ENCODE results near the gene HINT3.

DNA sequence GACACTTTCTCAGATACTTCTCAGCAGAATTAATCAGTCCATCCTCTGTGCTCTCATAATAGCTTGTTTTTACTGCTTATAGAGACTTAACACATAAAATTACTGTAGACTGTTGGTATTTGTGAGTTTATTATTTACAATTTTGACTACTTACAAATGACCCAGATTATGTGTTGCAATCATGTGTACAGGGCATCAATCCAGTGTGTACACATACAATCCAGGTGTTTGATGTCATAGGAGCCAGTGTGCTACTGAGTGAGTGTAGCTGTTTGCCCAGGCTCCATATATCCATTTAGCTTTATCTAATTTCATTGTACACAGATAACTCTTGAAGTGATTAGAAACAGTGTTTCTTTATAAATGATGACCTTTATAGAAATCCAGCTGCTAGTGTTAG is 61.1 kb downstream of the HINT3 start:
- TF ChIP-seq, protein P1, sequence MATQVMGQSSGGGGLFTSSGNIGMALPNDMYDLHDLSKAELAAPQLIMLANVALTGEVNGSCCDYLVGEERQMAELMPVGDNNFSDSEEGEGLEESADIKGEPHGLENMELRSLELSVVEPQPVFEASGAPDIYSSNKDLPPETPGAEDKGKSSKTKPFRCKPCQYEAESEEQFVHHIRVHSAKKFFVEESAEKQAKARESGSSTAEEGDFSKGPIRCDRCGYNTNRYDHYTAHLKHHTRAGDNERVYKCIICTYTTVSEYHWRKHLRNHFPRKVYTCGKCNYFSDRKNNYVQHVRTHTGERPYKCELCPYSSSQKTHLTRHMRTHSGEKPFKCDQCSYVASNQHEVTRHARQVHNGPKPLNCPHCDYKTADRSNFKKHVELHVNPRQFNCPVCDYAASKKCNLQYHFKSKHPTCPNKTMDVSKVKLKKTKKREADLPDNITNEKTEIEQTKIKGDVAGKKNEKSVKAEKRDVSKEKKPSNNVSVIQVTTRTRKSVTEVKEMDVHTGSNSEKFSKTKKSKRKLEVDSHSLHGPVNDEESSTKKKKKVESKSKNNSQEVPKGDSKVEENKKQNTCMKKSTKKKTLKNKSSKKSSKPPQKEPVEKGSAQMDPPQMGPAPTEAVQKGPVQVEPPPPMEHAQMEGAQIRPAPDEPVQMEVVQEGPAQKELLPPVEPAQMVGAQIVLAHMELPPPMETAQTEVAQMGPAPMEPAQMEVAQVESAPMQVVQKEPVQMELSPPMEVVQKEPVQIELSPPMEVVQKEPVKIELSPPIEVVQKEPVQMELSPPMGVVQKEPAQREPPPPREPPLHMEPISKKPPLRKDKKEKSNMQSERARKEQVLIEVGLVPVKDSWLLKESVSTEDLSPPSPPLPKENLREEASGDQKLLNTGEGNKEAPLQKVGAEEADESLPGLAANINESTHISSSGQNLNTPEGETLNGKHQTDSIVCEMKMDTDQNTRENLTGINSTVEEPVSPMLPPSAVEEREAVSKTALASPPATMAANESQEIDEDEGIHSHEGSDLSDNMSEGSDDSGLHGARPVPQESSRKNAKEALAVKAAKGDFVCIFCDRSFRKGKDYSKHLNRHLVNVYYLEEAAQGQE (IDR thresholded peaks at IDR 0.05; ENCODE audit: borderline replicate concordance) = no peak
- no peak for TF ChIP-seq EZH2 (IDR thresholded peaks at IDR 0.05; ENCODE audit: borderline replicate concordance, insufficient read depth, low read length, poor library complexity, severe bottlenecking)
- TF ChIP-seq, protein P2, sequence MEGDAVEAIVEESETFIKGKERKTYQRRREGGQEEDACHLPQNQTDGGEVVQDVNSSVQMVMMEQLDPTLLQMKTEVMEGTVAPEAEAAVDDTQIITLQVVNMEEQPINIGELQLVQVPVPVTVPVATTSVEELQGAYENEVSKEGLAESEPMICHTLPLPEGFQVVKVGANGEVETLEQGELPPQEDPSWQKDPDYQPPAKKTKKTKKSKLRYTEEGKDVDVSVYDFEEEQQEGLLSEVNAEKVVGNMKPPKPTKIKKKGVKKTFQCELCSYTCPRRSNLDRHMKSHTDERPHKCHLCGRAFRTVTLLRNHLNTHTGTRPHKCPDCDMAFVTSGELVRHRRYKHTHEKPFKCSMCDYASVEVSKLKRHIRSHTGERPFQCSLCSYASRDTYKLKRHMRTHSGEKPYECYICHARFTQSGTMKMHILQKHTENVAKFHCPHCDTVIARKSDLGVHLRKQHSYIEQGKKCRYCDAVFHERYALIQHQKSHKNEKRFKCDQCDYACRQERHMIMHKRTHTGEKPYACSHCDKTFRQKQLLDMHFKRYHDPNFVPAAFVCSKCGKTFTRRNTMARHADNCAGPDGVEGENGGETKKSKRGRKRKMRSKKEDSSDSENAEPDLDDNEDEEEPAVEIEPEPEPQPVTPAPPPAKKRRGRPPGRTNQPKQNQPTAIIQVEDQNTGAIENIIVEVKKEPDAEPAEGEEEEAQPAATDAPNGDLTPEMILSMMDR (IDR thresholded peaks at IDR 0.05; ENCODE audit: poor library complexity, severe bottlenecking) = no peak
- TF ChIP-seq TAF1 (IDR thresholded peaks at IDR 0.05; ENCODE audit: low read depth) = no peak
- no peak for TF ChIP-seq SMC3 (conservative IDR thresholded peaks at IDR 0.05; ENCODE audit: poor library complexity)
- TF ChIP-seq MXI1 (conservative IDR thresholded peaks at IDR 0.05; ENCODE audit: poor library complexity, severe bottlenecking) = no peak
- TF ChIP-seq POLR2AphosphoS5 (IDR thresholded peaks at IDR 0.05) = no peak

Data from neural cell (in vitro differentiated cells).